AG10803 (cell line): ENCODE measurements around the gene PRMT1.

ENCODE experiments used
- DNase-seq: peaks from one replicate; pipeline ENCODE4 v3.0.0; 2010; ENCODE audit warnings: low read depth
- H3K4me3 ChIP-seq: 2 replicates; pipeline ENCODE4 v1.5.1; 2011; ENCODE audit warnings: mild to moderate bottlenecking, low read length, control low read depth
- CTCF ChIP-seq: conservative IDR thresholded peaks from 2 replicates; pipeline ENCODE4 v1.5.1; 2011; ENCODE audit warnings: mild to moderate bottlenecking, low read length, control low read depth, inconsistent platforms

The PRMT1 gene

DNA sequence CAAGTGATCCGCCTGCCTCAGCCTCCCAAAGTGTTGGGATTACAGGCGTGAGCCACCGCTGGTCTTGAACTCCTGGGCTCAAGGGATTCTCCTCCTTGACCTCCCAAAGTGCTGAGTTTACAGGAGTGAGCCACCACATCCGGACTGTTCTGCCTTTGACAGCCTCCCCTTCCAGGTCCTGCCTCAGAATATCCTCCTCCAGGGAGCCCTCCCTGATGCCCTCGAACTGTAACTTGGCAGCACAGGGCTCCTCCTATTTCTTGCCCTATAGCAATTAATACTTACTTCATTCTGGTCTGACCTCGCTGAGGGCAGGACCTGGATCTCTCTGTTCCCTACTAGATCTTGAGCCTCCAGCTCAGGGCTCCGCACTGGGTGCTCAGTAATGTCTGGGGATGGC is 19.8 kb downstream of the PRMT1 start:
- DNase-seq: no peak
- TF ChIP-seq CTCF: no peak
- no peak overlapping the region for H3K4me3 ChIP-seq

DNA sequence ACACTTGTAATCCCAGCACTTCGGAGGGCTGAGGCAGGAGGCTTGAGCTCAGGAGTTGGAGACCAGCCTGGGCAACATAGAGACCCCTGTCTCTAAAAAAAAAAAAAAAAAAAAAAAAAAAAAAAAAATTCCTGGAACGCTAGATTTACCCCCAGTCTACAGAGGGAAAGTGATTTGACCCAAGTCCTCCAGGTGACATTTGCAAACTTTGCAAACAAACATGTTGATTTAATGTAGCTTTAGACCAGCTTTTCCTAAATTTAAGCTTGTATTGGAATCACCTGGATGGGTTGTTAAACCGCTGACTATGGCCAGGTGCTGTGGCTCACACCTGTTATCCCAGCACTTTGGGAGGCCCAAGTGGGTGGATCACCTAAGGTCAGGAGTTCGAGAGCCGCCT is 22.3 kb downstream of the PRMT1 start:
- H3K4me3 ChIP-seq: no peak overlapping the region
- no peak for DNase-seq
- TF ChIP-seq CTCF: no peak

- no peak for DNase-seq
- no peak for TF ChIP-seq CTCF
- H3K4me3 ChIP-seq: no peak overlapping the region
These were observed 23.5 kb downstream of the PRMT1 start for GRCh38 chr19:49700563-49700962.

DNA sequence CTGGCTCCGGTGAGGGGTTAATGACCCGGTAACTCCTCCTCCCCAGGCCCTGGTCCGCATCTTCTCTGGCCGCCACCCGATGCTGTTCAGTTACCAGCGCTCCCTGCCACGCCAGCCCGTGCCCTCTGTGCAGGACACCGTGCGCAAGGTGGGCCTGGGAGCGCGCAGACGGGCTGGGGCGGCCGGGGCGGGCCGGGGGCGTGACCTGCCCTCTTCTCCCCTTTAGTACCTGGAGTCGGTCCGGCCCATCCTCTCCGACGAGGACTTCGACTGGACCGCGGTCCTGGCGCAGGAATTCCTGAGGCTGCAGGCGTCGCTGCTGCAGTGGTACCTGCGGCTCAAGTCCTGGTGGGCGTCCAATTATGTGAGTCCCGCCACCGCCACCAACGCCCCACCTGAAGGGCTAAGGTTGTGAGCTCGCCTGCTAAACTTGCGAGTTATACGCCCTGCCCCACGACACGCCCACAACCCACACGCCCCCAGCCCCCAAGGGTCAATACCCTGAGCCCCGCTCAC is 24.3 kb downstream of the PRMT1 start:
- no peak overlapping the region for H3K4me3 ChIP-seq
- DNase-seq: no peak
- no peak for TF ChIP-seq CTCF

- TF ChIP-seq CTCF: no peak
- DNase-seq: no peak
- H3K4me3 ChIP-seq: no peak overlapping the region
These were observed 28.0 kb downstream of the PRMT1 start for GRCh38 chr19:49704888-49705642.

- H3K4me3 ChIP-seq: no peak overlapping the region
- DNase-seq: no peak
- TF ChIP-seq CTCF: no peak
These were observed 28.8 kb downstream of the PRMT1 start for GRCh38 chr19:49705919-49706318.

DNA sequence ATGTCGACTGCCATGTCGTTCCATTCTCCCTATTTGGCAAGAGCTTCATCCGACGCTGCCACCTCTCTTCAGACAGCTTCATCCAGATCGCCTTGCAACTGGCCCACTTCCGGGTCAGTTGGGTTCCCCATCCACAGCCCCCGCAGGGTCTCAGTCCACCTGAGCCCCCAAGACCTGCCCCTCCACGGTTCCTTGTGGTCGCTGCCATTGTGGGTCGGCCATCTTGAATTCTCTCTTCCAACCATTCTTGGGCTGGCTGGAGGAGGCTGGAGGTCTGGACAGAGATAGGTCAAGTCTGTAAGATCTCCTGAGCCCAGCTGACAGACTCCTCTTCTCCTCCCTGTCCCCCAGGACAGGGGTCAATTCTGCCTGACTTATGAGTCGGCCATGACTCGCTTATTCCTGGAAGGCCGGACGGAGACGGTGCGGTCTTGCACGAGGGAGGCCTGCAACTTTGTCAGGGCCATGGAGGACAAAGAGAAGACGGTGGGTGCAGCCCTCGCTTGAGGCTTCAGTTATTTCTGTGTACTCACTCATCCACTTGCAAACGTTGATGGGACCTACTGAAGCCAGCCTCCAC is 33.4 kb downstream of the PRMT1 start:
- no peak for TF ChIP-seq CTCF
- H3K4me3 ChIP-seq: no peak overlapping the region
- DNase-seq: no peak
